K562 (cell line): ENCODE results near the gene ARHGEF17.

ENCODE experiments used
- BRCA1 ChIP-seq, 2 experiments: fragments of 450-650 bp in 1 of 2; sonication (generic) in 1 of 2; formaldehyde crosslinking in 1 of 2; IDR thresholded peaks; 2 replicates each; pipeline versions ENCODE4 v1.5.0 to v1.6.1; 2017 to 2020; ENCODE audit warnings: mild to moderate bottlenecking in 1 of 2, missing genetic modification reagents in 1 of 2
- CBFB ChIP-seq: sonication (generic); formaldehyde crosslinking; IDR thresholded peaks from 2 replicates; pipeline ENCODE4 v1.4.0; 2020; ENCODE audit warnings: mild to moderate bottlenecking, missing genetic modification reagents
- MEIS2 ChIP-seq: fragments of 450-650 bp; IDR thresholded peaks from 2 replicates; pipeline ENCODE4 v1.6.1; 2014; ENCODE audit warnings: mild to moderate bottlenecking; ENCODE audit not compliant: partially characterized antibody
- MYC ChIP-seq, 2 experiments: fragments of 250-450 bp in 1 of 2; sonication (Bioruptor Pico) in 1 of 2; IDR thresholded peaks; 2 replicates each; pipeline versions ENCODE4 v1.5.1 to v1.6.1; 2012 to 2021; ENCODE audit warnings: low read depth in 2 of 2, borderline replicate concordance in 1 of 2, improper control_type of control experiment in 1 of 2, low read length in 1 of 2, mild to moderate bottlenecking in 1 of 2, moderate library complexity in 1 of 2
- POLR2A ChIP-seq: fragments of 450-650 bp; conservative IDR thresholded peaks from 2 replicates; pipeline ENCODE4 v1.6.1; 2016
- PPARD ChIP-seq: fragments of 250-450 bp; sonication (Bioruptor Pico); IDR thresholded peaks from 2 replicates; pipeline ENCODE4 v1.8.0; 2022; ENCODE audit warnings: inconsistent platforms, mild to moderate bottlenecking, moderate library complexity
- SP1 ChIP-seq: sonication (generic); formaldehyde crosslinking; IDR thresholded peaks from 2 replicates; pipeline ENCODE4 v1.8.1; 2022; ENCODE audit warnings: mild to moderate bottlenecking, missing genetic modification reagents
- ZFP36 ChIP-seq: fragments of 150-350 bp; IDR thresholded peaks from 2 replicates; pipeline ENCODE4 v1.6.1; 2018; ENCODE audit warnings: low read length, low read depth; ENCODE audit not compliant: partially characterized antibody
- TF ChIP-seq, protein P1 (sequence below), 3 experiments: IDR thresholded peaks in 2 of 3; conservative IDR thresholded peaks in 1 of 3; 2 replicates each; pipeline ENCODE4 v1.5.1; 2011 to 2012; ENCODE audit warnings: low read length in 3 of 3, mild to moderate bottlenecking in 3 of 3, control low read depth in 2 of 3, improper control_type of control experiment in 1 of 3, inconsistent platforms in 1 of 3, low read depth in 1 of 3, mixed read lengths in 1 of 3, moderate library complexity in 1 of 3; ENCODE audit not compliant: insufficient read depth in 2 of 3
- TF ChIP-seq, protein P2 (sequence below): sonication (generic); formaldehyde crosslinking; IDR thresholded peaks from 2 replicates; pipeline ENCODE4 v1.8.1; 2023; ENCODE audit warnings: mild to moderate bottlenecking, missing genetic modification reagents, moderate library complexity
- TF ChIP-seq, protein P3 (sequence below): sonication (generic); formaldehyde crosslinking; IDR thresholded peaks from 2 replicates; pipeline ENCODE4 v1.8.0; 2022; ENCODE audit warnings: missing genetic modification reagents, mild to moderate bottlenecking, borderline replicate concordance

DNA sequence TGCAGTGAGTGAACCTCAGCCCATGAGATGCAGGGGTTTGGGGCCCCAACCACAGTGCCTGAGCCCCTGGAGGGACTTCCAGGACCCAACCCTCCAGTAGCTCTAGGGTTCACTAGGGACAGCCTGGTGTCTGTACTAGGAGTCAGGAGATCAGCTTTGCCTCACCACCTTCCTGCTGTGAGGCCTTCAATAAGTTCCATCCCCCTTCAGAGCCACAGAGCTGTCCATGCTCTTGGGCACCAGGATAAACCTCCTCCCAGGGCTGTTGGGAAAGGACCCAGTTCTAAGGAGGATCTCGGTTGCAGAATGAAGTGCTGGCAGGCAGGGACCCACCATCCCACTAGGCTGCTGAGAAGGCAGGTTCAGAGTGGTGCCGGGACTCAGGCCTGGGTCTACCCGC lies 9.7 kb downstream of the ARHGEF17 start:
- TF ChIP-seq MEIS2 (no peak), PPARD (CRISPR knock-in tag) (no peak), BRCA1 (IDR thresholded peaks at IDR 0.05) (no peak), BRCA1 (CRISPR knock-in tag; IDR thresholded peaks at IDR 0.05) (no peak), MYC (IDR thresholded peaks at IDR 0.05; ENCODE audit: low read depth, low read length) (no peak), MYC (CRISPR knock-in tag; IDR thresholded peaks at IDR 0.05; ENCODE audit: borderline replicate concordance, low read depth) (no peak), ZFP36 (no peak), SP1 (CRISPR knock-in tag) (no peak), POLR2A (no peak), CBFB (CRISPR knock-in tag) (no peak)
- TF ChIP-seq, protein P1, sequence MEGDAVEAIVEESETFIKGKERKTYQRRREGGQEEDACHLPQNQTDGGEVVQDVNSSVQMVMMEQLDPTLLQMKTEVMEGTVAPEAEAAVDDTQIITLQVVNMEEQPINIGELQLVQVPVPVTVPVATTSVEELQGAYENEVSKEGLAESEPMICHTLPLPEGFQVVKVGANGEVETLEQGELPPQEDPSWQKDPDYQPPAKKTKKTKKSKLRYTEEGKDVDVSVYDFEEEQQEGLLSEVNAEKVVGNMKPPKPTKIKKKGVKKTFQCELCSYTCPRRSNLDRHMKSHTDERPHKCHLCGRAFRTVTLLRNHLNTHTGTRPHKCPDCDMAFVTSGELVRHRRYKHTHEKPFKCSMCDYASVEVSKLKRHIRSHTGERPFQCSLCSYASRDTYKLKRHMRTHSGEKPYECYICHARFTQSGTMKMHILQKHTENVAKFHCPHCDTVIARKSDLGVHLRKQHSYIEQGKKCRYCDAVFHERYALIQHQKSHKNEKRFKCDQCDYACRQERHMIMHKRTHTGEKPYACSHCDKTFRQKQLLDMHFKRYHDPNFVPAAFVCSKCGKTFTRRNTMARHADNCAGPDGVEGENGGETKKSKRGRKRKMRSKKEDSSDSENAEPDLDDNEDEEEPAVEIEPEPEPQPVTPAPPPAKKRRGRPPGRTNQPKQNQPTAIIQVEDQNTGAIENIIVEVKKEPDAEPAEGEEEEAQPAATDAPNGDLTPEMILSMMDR (IDR thresholded peaks at IDR 0.05 in 2 of 3, conservative IDR thresholded peaks at IDR 0.05 in 1 of 3; ENCODE audit: insufficient read depth in 2 of 3, low read depth in 1 of 3, low read length in 3 of 3), result no peak
- TF ChIP-seq, protein P2, sequence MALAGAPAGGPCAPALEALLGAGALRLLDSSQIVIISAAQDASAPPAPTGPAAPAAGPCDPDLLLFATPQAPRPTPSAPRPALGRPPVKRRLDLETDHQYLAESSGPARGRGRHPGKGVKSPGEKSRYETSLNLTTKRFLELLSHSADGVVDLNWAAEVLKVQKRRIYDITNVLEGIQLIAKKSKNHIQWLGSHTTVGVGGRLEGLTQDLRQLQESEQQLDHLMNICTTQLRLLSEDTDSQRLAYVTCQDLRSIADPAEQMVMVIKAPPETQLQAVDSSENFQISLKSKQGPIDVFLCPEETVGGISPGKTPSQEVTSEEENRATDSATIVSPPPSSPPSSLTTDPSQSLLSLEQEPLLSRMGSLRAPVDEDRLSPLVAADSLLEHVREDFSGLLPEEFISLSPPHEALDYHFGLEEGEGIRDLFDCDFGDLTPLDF (CRISPR knock-in tag), result no peak
- TF ChIP-seq, protein P3, sequence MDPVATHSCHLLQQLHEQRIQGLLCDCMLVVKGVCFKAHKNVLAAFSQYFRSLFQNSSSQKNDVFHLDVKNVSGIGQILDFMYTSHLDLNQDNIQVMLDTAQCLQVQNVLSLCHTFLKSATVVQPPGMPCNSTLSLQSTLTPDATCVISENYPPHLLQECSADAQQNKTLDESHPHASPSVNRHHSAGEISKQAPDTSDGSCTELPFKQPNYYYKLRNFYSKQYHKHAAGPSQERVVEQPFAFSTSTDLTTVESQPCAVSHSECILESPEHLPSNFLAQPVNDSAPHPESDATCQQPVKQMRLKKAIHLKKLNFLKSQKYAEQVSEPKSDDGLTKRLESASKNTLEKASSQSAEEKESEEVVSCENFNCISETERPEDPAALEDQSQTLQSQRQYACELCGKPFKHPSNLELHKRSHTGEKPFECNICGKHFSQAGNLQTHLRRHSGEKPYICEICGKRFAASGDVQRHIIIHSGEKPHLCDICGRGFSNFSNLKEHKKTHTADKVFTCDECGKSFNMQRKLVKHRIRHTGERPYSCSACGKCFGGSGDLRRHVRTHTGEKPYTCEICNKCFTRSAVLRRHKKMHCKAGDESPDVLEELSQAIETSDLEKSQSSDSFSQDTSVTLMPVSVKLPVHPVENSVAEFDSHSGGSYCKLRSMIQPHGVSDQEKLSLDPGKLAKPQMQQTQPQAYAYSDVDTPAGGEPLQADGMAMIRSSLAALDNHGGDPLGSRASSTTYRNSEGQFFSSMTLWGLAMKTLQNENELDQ (CRISPR knock-in tag), result no peak
